ENCODE results near the gene KLHDC9. TPM values are rescaled to one million over a fixed set of nuclear protein-coding genes. Genes with fewer than 3 reads are reported as not detected.

The KLHDC9 gene
- polyA plus RNA-seq, 2 of the 4 experiments (the other 2 are of a cell fraction) = 1.2 to 3.6 TPM

- TF ChIP-seq MYC (IDR thresholded peaks at IDR 0.05; ENCODE audit: borderline replicate concordance, low read length) (no peak), MAZ (IDR thresholded peaks at IDR 0.05; ENCODE audit: borderline replicate concordance, low read depth, low read length) (no peak), HOXB5 (CRISPR knock-in tag; IDR thresholded peaks at IDR 0.05) (no peak), HEYL (CRISPR knock-in tag; IDR thresholded peaks at IDR 0.05) (no peak), JUN (IDR thresholded peaks at IDR 0.05) (no peak), POLR2AphosphoS2 (conservative IDR thresholded peaks at IDR 0.05; ENCODE audit: low read length) (no peak), PHF8 (IDR thresholded peaks at IDR 0.05; ENCODE audit: borderline replicate concordance, low read depth) (no peak), NFE2L2 (conservative IDR thresholded peaks at IDR 0.05; ENCODE audit: low read length) (no peak), TP53 (CRISPR knock-in tag; IDR thresholded peaks at IDR 0.05) (no peak)
Observed at GRCh38 chr1:161111117-161111516, 13.0 kb downstream of the KLHDC9 start (continued).

DNA sequence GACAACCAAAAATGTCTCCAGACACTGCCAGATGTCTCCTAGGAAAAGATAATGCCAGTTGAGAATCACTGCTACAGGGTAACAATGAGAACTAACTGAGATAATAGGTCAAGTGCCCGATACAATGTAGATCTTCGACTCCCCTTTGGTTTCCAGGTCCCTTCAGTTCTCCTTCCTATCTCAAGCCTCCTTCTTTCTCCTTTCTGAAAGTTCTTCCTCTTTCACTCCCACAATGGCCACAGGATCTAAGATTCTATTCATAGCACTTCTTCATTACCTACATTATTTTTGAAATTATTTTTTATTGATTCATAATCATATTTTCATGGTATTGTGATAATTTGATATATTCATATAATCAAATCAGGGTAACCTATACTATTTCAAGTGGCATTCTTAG lies 13.4 kb downstream of the KLHDC9 start:
- TF ChIP-seq KDM5A (IDR thresholded peaks at IDR 0.05) (no peak), EHF (CRISPR knock-in tag; IDR thresholded peaks at IDR 0.05) (no peak), RFX5 (IDR thresholded peaks at IDR 0.05) (no peak), MAZ (IDR thresholded peaks at IDR 0.05; ENCODE audit: borderline replicate concordance, low read depth, low read length) (no peak), ESRRA (IDR thresholded peaks at IDR 0.05; ENCODE audit: borderline replicate concordance, low read length) (no peak), PBX3 (IDR thresholded peaks at IDR 0.05) (no peak), HOXA7 (CRISPR knock-in tag; IDR thresholded peaks at IDR 0.05) (no peak), EP300 (IDR thresholded peaks at IDR 0.05) (no peak), POLR2A (IDR thresholded peaks at IDR 0.05; ENCODE audit: low read length) (no peak), RARB (CRISPR knock-in tag; IDR thresholded peaks at IDR 0.05) (no peak), PHF8 (IDR thresholded peaks at IDR 0.05; ENCODE audit: borderline replicate concordance, low read depth) (no peak), FOSB (CRISPR knock-in tag; IDR thresholded peaks at IDR 0.05) (no peak), HEYL (CRISPR knock-in tag; IDR thresholded peaks at IDR 0.05) (no peak), RNF2 (IDR thresholded peaks at IDR 0.05; ENCODE audit: borderline replicate concordance, low read depth) (no peak), RAD21 (conservative IDR thresholded peaks at IDR 0.05 in 1 of 2, IDR thresholded peaks at IDR 0.05 in 1 of 2) (no peak)
- Histone ChIP-seq H3K27ac (no peak overlapping the region), H3K9me3 (no peaks in the 10 kb centered on the region), H3K4me1 (peaks cover 39% of the 10 kb centered on the region), H3K4me3 (no peak overlapping the region), H3K4me2 (no peak overlapping the region)
- FAIRE-seq = no peak
- POLR2A ChIA-PET = no interaction called here
- CTCF ChIA-PET = interaction anchor here (1.5 to 2.0 kb wide), 2 partner anchors 14 to 114 kb away, joined by 4 to 7 read pairs; no protein-coding TSS in a partner anchor
- ATAC-seq = no peak
- no peak for DNase-seq (ENCODE audit: low read depth in 1 of 2, low spot score in 1 of 2)
- WGBS (ENCODE audit: missing lambda C conversion rate) = 94% methylated on average over 2 of the region's 2 CpGs

DNA sequence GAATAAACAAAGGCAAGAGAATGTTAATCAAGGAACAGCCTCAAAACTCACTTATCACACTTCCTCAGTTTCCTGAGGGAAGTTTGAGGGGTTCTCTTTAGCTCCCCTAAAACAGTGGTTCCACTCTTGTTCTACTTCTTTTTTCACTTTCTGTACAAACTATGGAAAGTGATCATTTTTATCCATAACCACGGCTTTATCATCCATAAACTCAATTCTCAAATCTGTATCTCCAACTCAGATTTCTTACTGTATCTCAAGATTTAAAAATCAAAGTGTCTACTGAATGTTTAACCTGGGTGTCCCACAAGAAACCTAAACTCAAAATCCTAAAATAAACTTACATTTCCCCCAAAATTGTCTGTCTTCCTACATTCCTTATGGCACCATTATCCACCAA lies 15.8 kb downstream of the KLHDC9 start:
- FAIRE-seq (no peak), ATAC-seq (no peak), DNase-seq (ENCODE audit: low read depth in 1 of 2, low spot score in 1 of 2) (no peak)
- POLR2A ChIA-PET = no interaction called here
- peak overlapping the region; percentile 70; the same call in 2 of the 3 replicates for H3K4me2 ChIP-seq
- H3K27ac ChIP-seq = peak overlapping the region; percentile 4 to 97; a peak in 3 of 6 replicates
- no peak for TF ChIP-seq SREBF2 (IDR thresholded peaks at IDR 0.05)
- TF ChIP-seq NR3C1 (IDR thresholded peaks at IDR 0.05) = no peak
- TF ChIP-seq, protein P1, sequence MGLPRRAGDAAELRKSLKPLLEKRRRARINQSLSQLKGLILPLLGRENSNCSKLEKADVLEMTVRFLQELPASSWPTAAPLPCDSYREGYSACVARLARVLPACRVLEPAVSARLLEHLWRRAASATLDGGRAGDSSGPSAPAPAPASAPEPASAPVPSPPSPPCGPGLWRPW (IDR thresholded peaks at IDR 0.05) = no peak
- no peak for TF ChIP-seq PHF8 (IDR thresholded peaks at IDR 0.05; ENCODE audit: borderline replicate concordance, low read depth)
- no peak for TF ChIP-seq ZC3H11A (IDR thresholded peaks at IDR 0.05)
- peaks cover 46% of the 10 kb centered on the region for H3K4me1 ChIP-seq
- 95% methylated on average over 1 of the region's 1 CpG for WGBS (ENCODE audit: missing lambda C conversion rate)
- CTCF ChIA-PET = interaction anchor here (1.5 to 6.1 kb wide), 2 partner anchors 16 to 124 kb away, joined by 4 to 40 read pairs; partner anchors contain the start of gene KLHDC9
- no peak overlapping the region for H3K4me3 ChIP-seq
- no peaks in the 10 kb centered on the region for H3K9me3 ChIP-seq

All from A549 (cell line).